ENCODE data around the gene NAGPA. TPM values are rescaled to one million over a fixed set of nuclear protein-coding genes. Genes with fewer than 3 reads are reported as not detected.

The NAGPA gene
- total and polyA plus RNA-seq, 2 of the 8 experiments (the other 6 are each of a cell fraction or from before 2014, with no cell fraction given), result 10.1 to 13.2 TPM

- TF ChIP-seq, protein P1, sequence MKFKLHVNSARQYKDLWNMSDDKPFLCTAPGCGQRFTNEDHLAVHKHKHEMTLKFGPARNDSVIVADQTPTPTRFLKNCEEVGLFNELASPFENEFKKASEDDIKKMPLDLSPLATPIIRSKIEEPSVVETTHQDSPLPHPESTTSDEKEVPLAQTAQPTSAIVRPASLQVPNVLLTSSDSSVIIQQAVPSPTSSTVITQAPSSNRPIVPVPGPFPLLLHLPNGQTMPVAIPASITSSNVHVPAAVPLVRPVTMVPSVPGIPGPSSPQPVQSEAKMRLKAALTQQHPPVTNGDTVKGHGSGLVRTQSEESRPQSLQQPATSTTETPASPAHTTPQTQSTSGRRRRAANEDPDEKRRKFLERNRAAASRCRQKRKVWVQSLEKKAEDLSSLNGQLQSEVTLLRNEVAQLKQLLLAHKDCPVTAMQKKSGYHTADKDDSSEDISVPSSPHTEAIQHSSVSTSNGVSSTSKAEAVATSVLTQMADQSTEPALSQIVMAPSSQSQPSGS (IDR thresholded peaks at IDR 0.05; ENCODE audit: low read length), result no peak
- TF ChIP-seq MAFK (IDR thresholded peaks at IDR 0.05; ENCODE audit: low read depth, low read length), result no peak
These were observed 38.9 kb downstream of the NAGPA start (continued) for GRCh38 chr16:4994719-4995434.

Data from H1 (cell line).